Activated B cell treated with CpG ODN at 0.5 μM for 24 hours (primary cell): ENCODE data around the gene LANCL3. TPM values are rescaled to one million over a fixed set of nuclear protein-coding genes. Genes with fewer than 3 reads are reported as not detected.

ENCODE experiments used
- ATAC-seq: fragments of 200-7000 bp; cut with Tn5 transposase; one replicate; pipeline ENCODE4 v1.10.0; 2021; ENCODE audit warnings: low read depth, mild to moderate bottlenecking, moderate library complexity
- CTCF ChIA-PET: fragments of 350-600 bp; sonication (Branson Sonifier 250); formaldehyde crosslinking; loops from one replicate; lab custom pipeline; 2021; ENCODE audit warnings: antibody characterized with exemption; lab: Charles Lee
- POLR2A ChIA-PET: fragments of 350-600 bp; sonication (Branson Sonifier 250); formaldehyde crosslinking; loops from one replicate; lab custom pipeline; 2021; ENCODE audit warnings: antibody characterized with exemption; lab: Charles Lee
- DNase-seq: peaks from one replicate; pipeline ENCODE4 v3.0.0; 2022
- H3K27ac Mint-ChIP-seq: one replicate; pipeline ENCODE4 v1.8.0; 2020; ENCODE audit warnings: mixed read lengths
- H3K27me3 Mint-ChIP-seq: one replicate; pipeline ENCODE4 v1.8.0; 2021; ENCODE audit warnings: mixed read lengths
- H3K36me3 Mint-ChIP-seq: one replicate; pipeline ENCODE4 v1.8.0; 2021; ENCODE audit warnings: low read depth, mixed read lengths
- H3K4me1 Mint-ChIP-seq: one replicate; pipeline ENCODE4 v1.8.0; 2021; ENCODE audit warnings: mixed read lengths
- H3K4me3 Mint-ChIP-seq: one replicate; pipeline ENCODE4 v1.8.0; 2020; ENCODE audit warnings: mild to moderate bottlenecking, mixed read lengths
- H3K9me3 Mint-ChIP-seq: one replicate; pipeline ENCODE4 v1.8.0; 2020; ENCODE audit warnings: mixed read lengths
- CTCF ChIP-seq: fragments of 200-600 bp; IDR thresholded peaks from one replicate; pipeline ENCODE4 v1.8.0; 2022; ENCODE audit warnings: antibody characterized with exemption, mild to moderate bottlenecking
- intact Hi-C: fragments of 100-400 bp; cut with micrococcal nuclease; formaldehyde crosslinking; loops from one replicate; pipeline ENCODE4 v1.15.1; 2024
- total RNA-seq: library from RNA; stranded (reverse); gene quantifications from 2 replicates; pipeline ENCODE4 v1.2.3, GENCODE V29; 2022

LANCL3 gene
- total RNA-seq, 1 donor from 2014 or later = 0.09 TPM

DNA sequence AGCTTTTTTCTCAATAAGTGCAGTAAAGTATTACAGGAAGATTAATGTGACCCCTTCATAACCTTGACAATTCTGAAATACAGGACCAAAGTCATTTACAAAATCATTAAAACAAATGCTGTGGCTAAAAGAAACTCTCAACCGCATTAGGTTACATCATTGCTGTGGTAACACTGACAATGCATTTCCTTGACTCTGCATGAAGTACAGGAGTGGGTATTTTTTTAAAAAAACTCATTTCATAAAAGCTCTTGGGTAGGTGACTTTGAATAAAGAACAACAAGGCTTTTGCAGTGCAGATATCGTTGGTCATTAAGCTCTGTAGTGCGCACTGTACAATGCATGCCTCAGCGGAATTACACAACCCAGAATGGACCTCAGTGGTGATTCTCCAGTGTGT lies 90.7 kb downstream of the LANCL3 start:
- ChIA-PET POLR2A (no interaction called here), CTCF (no interaction called here)
- intact Hi-C loops = no loop called here

DNA sequence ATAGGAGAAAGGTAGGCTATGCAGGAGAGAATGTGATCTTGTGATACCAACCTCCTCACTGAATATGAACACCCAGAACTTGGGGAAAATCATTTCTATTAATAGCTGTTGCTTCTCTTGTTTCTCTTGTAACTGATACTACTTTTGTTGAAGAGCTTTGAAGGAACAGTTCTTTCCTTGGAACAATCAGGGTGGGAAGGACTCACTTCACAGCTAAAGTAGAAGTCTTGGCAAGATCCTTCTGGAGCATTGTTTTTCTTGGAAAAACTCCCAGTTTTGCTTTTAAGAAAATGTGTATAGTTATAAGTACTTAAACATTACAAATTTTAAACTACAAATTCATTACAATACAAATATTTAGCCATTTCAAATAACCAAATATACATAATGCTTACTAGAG lies 95.1 kb downstream of the LANCL3 start:
- no peak for TF ChIP-seq CTCF
- ATAC-seq (no peak), DNase-seq (no peak)
- H3K27me3 Mint-ChIP-seq = peaks cover 2% of the 10 kb centered on the region
- H3K4me1 Mint-ChIP-seq = no peaks in the 10 kb centered on the region
- no peak overlapping the region for H3K27ac Mint-ChIP-seq
- ChIA-PET CTCF (no interaction called here), POLR2A (no interaction called here)
- no peaks in the 10 kb centered on the region for H3K36me3 Mint-ChIP-seq
- no peaks in the 10 kb centered on the region for H3K9me3 Mint-ChIP-seq
- no peak overlapping the region for H3K4me3 Mint-ChIP-seq
- intact Hi-C loops = no loop called here

More for the DNA sequence above, 90.7 kb downstream of the LANCL3 start:
- no peaks in the 10 kb centered on the region for H3K4me1 Mint-ChIP-seq
- no peaks in the 10 kb centered on the region for H3K9me3 Mint-ChIP-seq
- no peaks in the 10 kb centered on the region for H3K27me3 Mint-ChIP-seq
- TF ChIP-seq CTCF = no peak
- H3K36me3 Mint-ChIP-seq = no peaks in the 10 kb centered on the region
- no peak for DNase-seq
- H3K27ac Mint-ChIP-seq = no peak overlapping the region
- ATAC-seq = no peak
- no peak overlapping the region for H3K4me3 Mint-ChIP-seq

DNA sequence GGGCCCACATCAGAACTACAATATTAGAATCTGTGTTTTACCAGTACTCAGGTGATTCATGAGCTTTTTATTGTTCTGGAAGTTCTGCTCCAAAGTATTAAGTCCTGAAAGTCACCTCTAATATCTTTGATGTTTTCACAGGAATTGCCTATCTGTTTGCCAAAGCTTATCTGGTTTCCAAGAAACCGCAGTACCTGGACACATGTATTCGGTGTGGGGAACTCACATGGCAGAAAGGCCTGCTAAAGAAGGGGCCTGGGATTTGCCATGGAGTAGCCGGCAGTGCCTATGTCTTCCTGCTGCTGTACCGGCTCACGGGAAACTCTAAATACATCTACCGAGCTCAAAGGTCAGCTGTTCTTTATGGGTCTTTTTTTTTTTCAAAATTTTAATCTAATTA lies 95.7 kb downstream of the LANCL3 start:
- POLR2A ChIA-PET = no interaction called here
- Mint-ChIP-seq H3K4me3 (no peak overlapping the region), H3K27ac (no peak overlapping the region), H3K9me3 (no peaks in the 10 kb centered on the region), H3K4me1 (no peaks in the 10 kb centered on the region), H3K36me3 (no peaks in the 10 kb centered on the region), H3K27me3 (peaks cover 2% of the 10 kb centered on the region)
- intact Hi-C loops = no loop called here
- no peak for TF ChIP-seq CTCF
- CTCF ChIA-PET = no interaction called here
- no peak for ATAC-seq
- no peak for DNase-seq

GRCh38 chrX:37672563-37672962 lies 101.1 kb downstream of the LANCL3 start:
- Mint-ChIP-seq H3K36me3 (no peaks in the 10 kb centered on the region), H3K4me3 (no peak overlapping the region), H3K4me1 (no peaks in the 10 kb centered on the region), H3K9me3 (no peaks in the 10 kb centered on the region), H3K27me3 (peaks cover 2% of the 10 kb centered on the region), H3K27ac (no peak overlapping the region)
- POLR2A ChIA-PET = no interaction called here
- no peak for TF ChIP-seq CTCF
- CTCF ChIA-PET = no interaction called here
- no peak for ATAC-seq
- intact Hi-C loops = no loop called here
- no peak for DNase-seq

- Mint-ChIP-seq H3K9me3 (no peaks in the 10 kb centered on the region), H3K4me3 (no peak overlapping the region), H3K27me3 (no peaks in the 10 kb centered on the region), H3K4me1 (no peaks in the 10 kb centered on the region), H3K27ac (no peak overlapping the region), H3K36me3 (no peaks in the 10 kb centered on the region)
- POLR2A ChIA-PET = no interaction called here
- DNase-seq (no peak), ATAC-seq (no peak)
- intact Hi-C loops = no loop called here
- CTCF ChIA-PET = no interaction called here
- TF ChIP-seq CTCF = no peak
Observed at GRCh38 chrX:37676811-37677210, 105.3 kb downstream of the LANCL3 start.
